SK-N-SH treated with all-trans-retinoic acid at 6 μM for 48 hours (cell line): ENCODE data around the gene TAS2R41.

Experiments used
- ATAC-seq: fragments of 200-7000 bp; cut with Tn5 transposase; 3 replicates; pipeline ENCODE4 v1.9.1; 2020; ENCODE audit warnings: mild to moderate bottlenecking, moderate library complexity
- ARNTL ChIP-seq: fragments of 450-650 bp; formaldehyde crosslinking; IDR thresholded peaks from 2 replicates; pipeline ENCODE4 v1.5.0; 2020; ENCODE audit warnings: low read depth, mild to moderate bottlenecking, moderate library complexity, borderline replicate concordance
- BACH2 ChIP-seq: fragments of 250-450 bp; sonication (Bioruptor Pico); IDR thresholded peaks from 2 replicates; pipeline ENCODE4 v1.9.0; 2021; ENCODE audit warnings: mild to moderate bottlenecking, borderline replicate concordance
- CSDC2 ChIP-seq: fragments of 250-450 bp; sonication (Bioruptor Pico); IDR thresholded peaks from 2 replicates; pipeline ENCODE4 v1.5.0; 2020; ENCODE audit warnings: mild to moderate bottlenecking, moderate library complexity
- GLIS3 ChIP-seq: fragments of 250-450 bp; sonication (Bioruptor Pico); IDR thresholded peaks from 2 replicates; pipeline ENCODE4 v1.5.0; 2020; ENCODE audit warnings: mild to moderate bottlenecking, moderate library complexity
- PPARA ChIP-seq: fragments of 250-450 bp; sonication (Bioruptor Pico); IDR thresholded peaks from 2 replicates; pipeline ENCODE4 v1.5.0; 2020; ENCODE audit warnings: mild to moderate bottlenecking, borderline replicate concordance
- RARB ChIP-seq: fragments of 250-450 bp; sonication (Bioruptor Pico); IDR thresholded peaks from 2 replicates; pipeline ENCODE4 v1.8.0; 2021; ENCODE audit warnings: mild to moderate bottlenecking, moderate library complexity
- SNAI2 ChIP-seq: fragments of 250-450 bp; sonication (Bioruptor Pico); IDR thresholded peaks from 2 replicates; pipeline ENCODE4 v1.5.0; 2020; ENCODE audit warnings: mild to moderate bottlenecking, moderate library complexity
- TCF4 ChIP-seq: fragments of 250-450 bp; sonication (Bioruptor Pico); IDR thresholded peaks from 2 replicates; pipeline ENCODE4 v1.8.0; 2021; ENCODE audit warnings: mild to moderate bottlenecking, moderate library complexity, borderline replicate concordance
- ZC3H10 ChIP-seq: fragments of 250-450 bp; sonication (Bioruptor Pico); IDR thresholded peaks from 2 replicates; pipeline ENCODE4 v1.5.1; 2021; ENCODE audit warnings: mild to moderate bottlenecking, moderate library complexity
- ZFP3 ChIP-seq: fragments of 250-450 bp; sonication (Bioruptor Pico); IDR thresholded peaks from 2 replicates; pipeline ENCODE4 v1.5.0; 2020; ENCODE audit warnings: mild to moderate bottlenecking, moderate library complexity
- ZFP30 ChIP-seq: fragments of 450-650 bp; formaldehyde crosslinking; IDR thresholded peaks from 2 replicates; pipeline ENCODE4 v1.5.0; 2022; ENCODE audit warnings: mild to moderate bottlenecking, moderate library complexity
- ZNF565 ChIP-seq: fragments of 450-650 bp; formaldehyde crosslinking; conservative IDR thresholded peaks from 2 replicates; pipeline ENCODE4 v1.5.0; 2020; ENCODE audit warnings: low read depth, mild to moderate bottlenecking, moderate library complexity
- ZNF8 ChIP-seq: fragments of 450-650 bp; formaldehyde crosslinking; IDR thresholded peaks from 2 replicates; pipeline ENCODE4 v1.5.0; 2020; ENCODE audit warnings: mild to moderate bottlenecking, moderate library complexity
- TF ChIP-seq, protein P1 (sequence below): fragments of 250-450 bp; sonication (Bioruptor Pico); IDR thresholded peaks from 2 replicates; pipeline ENCODE4 v1.8.0; 2020; ENCODE audit warnings: mild to moderate bottlenecking, moderate library complexity, borderline replicate concordance
- TF ChIP-seq, protein P2 (sequence below): fragments of 250-450 bp; sonication (Bioruptor Pico); IDR thresholded peaks from 2 replicates; pipeline ENCODE4 v1.5.0; 2020; ENCODE audit warnings: mild to moderate bottlenecking, moderate library complexity
- TF ChIP-seq, protein P3 (sequence below): fragments of 250-450 bp; sonication (Bioruptor Pico); IDR thresholded peaks from 2 replicates; pipeline ENCODE4 v1.8.0; 2021; ENCODE audit warnings: low read depth, mild to moderate bottlenecking, moderate library complexity, borderline replicate concordance
- TF ChIP-seq, protein P4 (sequence below): fragments of 250-450 bp; sonication (Bioruptor Pico); IDR thresholded peaks from 2 replicates; pipeline ENCODE4 v1.5.1; 2021; ENCODE audit warnings: mild to moderate bottlenecking, moderate library complexity

TAS2R41 gene

DNA sequence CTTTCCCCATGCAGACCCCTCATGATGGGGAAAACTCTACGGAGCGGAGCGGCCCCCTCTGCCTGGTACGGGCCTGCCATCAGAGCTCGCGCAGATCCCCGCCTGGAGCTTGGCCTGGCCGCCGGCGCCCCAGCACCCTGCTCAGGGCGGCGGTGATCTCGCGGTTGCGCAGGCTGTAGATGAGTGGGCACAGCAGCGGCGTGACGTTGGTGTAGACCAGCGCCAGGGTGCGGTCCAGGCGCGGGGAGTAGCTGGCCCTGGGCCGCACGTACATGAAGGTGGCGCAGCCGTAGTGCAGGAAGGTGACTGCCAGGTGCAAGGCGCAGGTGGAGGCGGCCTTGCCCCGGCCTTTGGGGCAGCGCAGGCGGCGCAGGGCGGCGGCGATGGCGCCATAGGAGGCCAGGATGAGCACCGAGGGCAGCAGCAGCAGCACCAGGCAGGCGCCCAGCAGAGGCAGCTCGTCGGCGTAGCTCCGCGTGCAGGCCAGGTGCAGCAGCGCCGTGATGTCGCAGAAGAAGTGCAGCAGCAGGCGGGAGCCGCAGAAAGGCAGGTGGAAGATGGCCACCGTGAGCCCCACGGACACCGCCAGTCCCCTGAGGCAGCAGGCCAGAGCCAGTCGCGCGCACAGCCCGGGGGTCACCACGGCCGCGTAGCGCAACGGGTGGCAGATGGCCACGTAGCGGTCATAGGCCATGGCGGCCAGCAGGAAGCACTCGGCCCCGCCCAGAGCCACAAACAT lies 33.4 kb downstream of the TAS2R41 start:
- no peak for TF ChIP-seq PPARA (CRISPR knock-in tag)
- TF ChIP-seq, protein P1, sequence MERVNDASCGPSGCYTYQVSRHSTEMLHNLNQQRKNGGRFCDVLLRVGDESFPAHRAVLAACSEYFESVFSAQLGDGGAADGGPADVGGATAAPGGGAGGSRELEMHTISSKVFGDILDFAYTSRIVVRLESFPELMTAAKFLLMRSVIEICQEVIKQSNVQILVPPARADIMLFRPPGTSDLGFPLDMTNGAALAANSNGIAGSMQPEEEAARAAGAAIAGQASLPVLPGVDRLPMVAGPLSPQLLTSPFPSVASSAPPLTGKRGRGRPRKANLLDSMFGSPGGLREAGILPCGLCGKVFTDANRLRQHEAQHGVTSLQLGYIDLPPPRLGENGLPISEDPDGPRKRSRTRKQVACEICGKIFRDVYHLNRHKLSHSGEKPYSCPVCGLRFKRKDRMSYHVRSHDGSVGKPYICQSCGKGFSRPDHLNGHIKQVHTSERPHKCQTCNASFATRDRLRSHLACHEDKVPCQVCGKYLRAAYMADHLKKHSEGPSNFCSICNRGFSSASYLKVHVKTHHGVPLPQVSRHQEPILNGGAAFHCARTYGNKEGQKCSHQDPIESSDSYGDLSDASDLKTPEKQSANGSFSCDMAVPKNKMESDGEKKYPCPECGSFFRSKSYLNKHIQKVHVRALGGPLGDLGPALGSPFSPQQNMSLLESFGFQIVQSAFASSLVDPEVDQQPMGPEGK, result no peak
- TF ChIP-seq, protein P2, sequence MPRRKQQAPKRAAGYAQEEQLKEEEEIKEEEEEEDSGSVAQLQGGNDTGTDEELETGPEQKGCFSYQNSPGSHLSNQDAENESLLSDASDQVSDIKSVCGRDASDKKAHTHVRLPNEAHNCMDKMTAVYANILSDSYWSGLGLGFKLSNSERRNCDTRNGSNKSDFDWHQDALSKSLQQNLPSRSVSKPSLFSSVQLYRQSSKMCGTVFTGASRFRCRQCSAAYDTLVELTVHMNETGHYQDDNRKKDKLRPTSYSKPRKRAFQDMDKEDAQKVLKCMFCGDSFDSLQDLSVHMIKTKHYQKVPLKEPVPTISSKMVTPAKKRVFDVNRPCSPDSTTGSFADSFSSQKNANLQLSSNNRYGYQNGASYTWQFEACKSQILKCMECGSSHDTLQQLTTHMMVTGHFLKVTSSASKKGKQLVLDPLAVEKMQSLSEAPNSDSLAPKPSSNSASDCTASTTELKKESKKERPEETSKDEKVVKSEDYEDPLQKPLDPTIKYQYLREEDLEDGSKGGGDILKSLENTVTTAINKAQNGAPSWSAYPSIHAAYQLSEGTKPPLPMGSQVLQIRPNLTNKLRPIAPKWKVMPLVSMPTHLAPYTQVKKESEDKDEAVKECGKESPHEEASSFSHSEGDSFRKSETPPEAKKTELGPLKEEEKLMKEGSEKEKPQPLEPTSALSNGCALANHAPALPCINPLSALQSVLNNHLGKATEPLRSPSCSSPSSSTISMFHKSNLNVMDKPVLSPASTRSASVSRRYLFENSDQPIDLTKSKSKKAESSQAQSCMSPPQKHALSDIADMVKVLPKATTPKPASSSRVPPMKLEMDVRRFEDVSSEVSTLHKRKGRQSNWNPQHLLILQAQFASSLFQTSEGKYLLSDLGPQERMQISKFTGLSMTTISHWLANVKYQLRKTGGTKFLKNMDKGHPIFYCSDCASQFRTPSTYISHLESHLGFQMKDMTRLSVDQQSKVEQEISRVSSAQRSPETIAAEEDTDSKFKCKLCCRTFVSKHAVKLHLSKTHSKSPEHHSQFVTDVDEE (CRISPR knock-in tag), result no peak
- TF ChIP-seq, protein P3, sequence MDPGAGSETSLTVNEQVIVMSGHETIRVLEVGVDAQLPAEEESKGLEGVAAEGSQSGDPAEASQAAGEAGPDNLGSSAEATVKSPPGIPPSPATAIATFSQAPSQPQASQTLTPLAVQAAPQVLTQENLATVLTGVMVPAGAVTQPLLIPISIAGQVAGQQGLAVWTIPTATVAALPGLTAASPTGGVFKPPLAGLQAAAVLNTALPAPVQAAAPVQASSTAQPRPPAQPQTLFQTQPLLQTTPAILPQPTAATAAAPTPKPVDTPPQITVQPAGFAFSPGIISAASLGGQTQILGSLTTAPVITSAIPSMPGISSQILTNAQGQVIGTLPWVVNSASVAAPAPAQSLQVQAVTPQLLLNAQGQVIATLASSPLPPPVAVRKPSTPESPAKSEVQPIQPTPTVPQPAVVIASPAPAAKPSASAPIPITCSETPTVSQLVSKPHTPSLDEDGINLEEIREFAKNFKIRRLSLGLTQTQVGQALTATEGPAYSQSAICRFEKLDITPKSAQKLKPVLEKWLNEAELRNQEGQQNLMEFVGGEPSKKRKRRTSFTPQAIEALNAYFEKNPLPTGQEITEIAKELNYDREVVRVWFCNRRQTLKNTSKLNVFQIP (CRISPR knock-in tag), result no peak
- no peak for TF ChIP-seq ZNF565 (CRISPR knock-in tag)
- TF ChIP-seq TCF4 (CRISPR knock-in tag), result no peak
- TF ChIP-seq ZNF8 (CRISPR knock-in tag), result no peak
- TF ChIP-seq ARNTL (CRISPR knock-in tag), result no peak
- no peak for TF ChIP-seq RARB (CRISPR knock-in tag)
- TF ChIP-seq, protein P4, sequence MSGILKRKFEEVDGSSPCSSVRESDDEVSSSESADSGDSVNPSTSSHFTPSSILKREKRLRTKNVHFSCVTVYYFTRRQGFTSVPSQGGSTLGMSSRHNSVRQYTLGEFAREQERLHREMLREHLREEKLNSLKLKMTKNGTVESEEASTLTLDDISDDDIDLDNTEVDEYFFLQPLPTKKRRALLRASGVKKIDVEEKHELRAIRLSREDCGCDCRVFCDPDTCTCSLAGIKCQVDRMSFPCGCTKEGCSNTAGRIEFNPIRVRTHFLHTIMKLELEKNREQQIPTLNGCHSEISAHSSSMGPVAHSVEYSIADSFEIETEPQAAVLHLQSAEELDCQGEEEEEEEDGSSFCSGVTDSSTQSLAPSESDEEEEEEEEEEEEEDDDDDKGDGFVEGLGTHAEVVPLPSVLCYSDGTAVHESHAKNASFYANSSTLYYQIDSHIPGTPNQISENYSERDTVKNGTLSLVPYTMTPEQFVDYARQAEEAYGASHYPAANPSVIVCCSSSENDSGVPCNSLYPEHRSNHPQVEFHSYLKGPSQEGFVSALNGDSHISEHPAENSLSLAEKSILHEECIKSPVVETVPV (CRISPR knock-in tag), result no peak
- TF ChIP-seq ZFP30, result no peak
- no peak for TF ChIP-seq GLIS3
- no peak for TF ChIP-seq CSDC2 (CRISPR knock-in tag)
- TF ChIP-seq ZC3H10 (CRISPR knock-in tag), result no peak
- no peak for TF ChIP-seq BACH2 (CRISPR knock-in tag)
- TF ChIP-seq ZFP3 (CRISPR knock-in tag), result no peak
- ATAC-seq, result no peak

DNA sequence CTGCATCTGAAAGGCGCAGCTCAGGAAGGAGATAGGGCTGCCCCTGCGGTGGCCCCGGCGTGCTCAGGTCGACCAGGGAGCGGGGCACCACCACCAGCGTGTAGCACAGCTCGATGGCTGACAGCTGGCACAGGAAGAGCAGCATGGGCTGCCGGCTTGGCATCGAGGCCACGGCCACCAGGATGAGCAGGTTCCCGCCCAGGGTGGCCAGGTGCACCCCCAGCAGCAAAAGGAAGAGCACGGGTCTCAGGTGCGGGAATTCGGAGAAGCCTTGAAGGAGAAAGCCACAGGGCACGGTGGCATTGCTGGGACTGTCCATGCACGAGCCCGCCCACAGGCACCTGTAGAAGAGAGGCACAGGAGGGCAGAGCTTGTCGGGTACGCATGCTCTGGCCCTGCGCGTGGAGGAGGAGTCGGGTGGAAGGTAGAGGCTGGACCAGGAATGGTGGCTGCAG lies 33.9 kb downstream of the TAS2R41 start:
- no peak for ATAC-seq
- TF ChIP-seq ZFP3 (CRISPR knock-in tag) (no peak), SNAI2 (CRISPR knock-in tag) (no peak), ZC3H10 (CRISPR knock-in tag) (no peak), PPARA (CRISPR knock-in tag) (no peak), BACH2 (CRISPR knock-in tag) (no peak)
- TF ChIP-seq, protein P1, result no peak
- TF ChIP-seq, protein P2 (CRISPR knock-in tag), result no peak
- TF ChIP-seq, protein P4 (CRISPR knock-in tag), result no peak
